Measurements from ENCODE around the gene FBXL19. TPM values are rescaled to one million over a fixed set of nuclear protein-coding genes. Genes with fewer than 3 reads are reported as not detected.
A peak's percentile ranks its signal among the peaks of the same experiment; 100 is the strongest.

The FBXL19 gene
- total RNA-seq, 1 donor from 2014 or later, result 19.4 TPM

- peak overlapping the region; percentile 75 for H3K4me3 Mint-ChIP-seq (ENCODE audit: unreplicated experiment)
- DNase-seq (ENCODE audit: low spot score), result no peak
- peak overlapping the region; percentile 58 for H3K27ac Mint-ChIP-seq (ENCODE audit: unreplicated experiment)
Observed at GRCh38 chr16:30995927-30996323, 72.6 kb downstream of the FBXL19 start.

DNA sequence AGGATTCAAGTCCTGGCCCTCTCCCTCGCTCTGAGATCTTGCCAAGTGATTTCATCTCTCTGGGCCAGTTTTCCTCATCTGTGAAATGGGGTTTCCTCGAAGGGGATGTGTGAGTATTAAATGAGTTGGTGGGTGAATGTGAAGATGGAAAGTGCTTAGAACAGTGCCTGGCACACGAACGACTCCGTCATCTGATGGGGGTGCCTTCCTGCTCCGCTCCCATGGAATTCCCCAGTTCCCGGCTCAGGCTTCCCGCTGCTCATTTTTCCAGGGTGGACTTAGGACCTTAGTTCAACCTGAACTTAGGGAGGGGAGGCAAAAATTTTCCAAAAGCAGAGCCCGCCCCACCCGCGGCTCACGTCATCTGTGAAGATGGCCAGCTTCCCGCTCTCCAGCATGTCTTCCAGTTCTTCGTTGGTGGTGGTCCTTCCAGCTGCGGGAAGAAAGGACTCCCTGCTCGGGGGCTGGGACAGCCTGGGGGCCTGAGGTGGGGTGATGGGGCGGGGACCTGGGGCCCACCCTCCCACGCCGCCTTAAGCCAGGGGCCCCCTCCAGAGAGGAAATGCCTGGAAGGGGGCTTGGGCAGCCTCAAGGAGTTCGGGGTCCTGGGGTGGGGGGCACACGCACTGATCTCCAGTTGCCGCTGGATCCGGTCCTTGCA, 73.1 kb downstream of the FBXL19 start:
- H3K4me1 Mint-ChIP-seq (ENCODE audit: low read depth), result peaks cover 31% of the 10 kb centered on the region
- H3K27me3 Mint-ChIP-seq (ENCODE audit: low read depth), result no peaks in the 10 kb centered on the region
- H3K4me3 Mint-ChIP-seq (ENCODE audit: unreplicated experiment), result peak overlapping the region; percentile 75
- H3K36me3 Mint-ChIP-seq (ENCODE audit: low read depth), result no peaks in the 10 kb centered on the region
- no peak for DNase-seq (ENCODE audit: low spot score)
- TF ChIP-seq, protein P1, sequence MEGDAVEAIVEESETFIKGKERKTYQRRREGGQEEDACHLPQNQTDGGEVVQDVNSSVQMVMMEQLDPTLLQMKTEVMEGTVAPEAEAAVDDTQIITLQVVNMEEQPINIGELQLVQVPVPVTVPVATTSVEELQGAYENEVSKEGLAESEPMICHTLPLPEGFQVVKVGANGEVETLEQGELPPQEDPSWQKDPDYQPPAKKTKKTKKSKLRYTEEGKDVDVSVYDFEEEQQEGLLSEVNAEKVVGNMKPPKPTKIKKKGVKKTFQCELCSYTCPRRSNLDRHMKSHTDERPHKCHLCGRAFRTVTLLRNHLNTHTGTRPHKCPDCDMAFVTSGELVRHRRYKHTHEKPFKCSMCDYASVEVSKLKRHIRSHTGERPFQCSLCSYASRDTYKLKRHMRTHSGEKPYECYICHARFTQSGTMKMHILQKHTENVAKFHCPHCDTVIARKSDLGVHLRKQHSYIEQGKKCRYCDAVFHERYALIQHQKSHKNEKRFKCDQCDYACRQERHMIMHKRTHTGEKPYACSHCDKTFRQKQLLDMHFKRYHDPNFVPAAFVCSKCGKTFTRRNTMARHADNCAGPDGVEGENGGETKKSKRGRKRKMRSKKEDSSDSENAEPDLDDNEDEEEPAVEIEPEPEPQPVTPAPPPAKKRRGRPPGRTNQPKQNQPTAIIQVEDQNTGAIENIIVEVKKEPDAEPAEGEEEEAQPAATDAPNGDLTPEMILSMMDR (IDR thresholded peaks at IDR 0.05), result no peak
- H3K9me3 Mint-ChIP-seq (ENCODE audit: low read depth), result no peaks in the 10 kb centered on the region
- peak overlapping the region; percentile 58 for H3K27ac Mint-ChIP-seq (ENCODE audit: unreplicated experiment)

More at GRCh38 chr16:30995927-30996323, 72.6 kb downstream of the FBXL19 start:
- TF ChIP-seq, protein P1 (IDR thresholded peaks at IDR 0.05), result no peak
- Mint-ChIP-seq H3K4me1 (ENCODE audit: low read depth) (peaks cover 31% of the 10 kb centered on the region), H3K27me3 (ENCODE audit: low read depth) (no peaks in the 10 kb centered on the region), H3K9me3 (ENCODE audit: low read depth) (no peaks in the 10 kb centered on the region), H3K36me3 (ENCODE audit: low read depth) (no peaks in the 10 kb centered on the region)

GRCh38 chr16:30996985-30997724, 73.8 kb downstream of the FBXL19 start:
- H3K4me1 Mint-ChIP-seq (ENCODE audit: low read depth), result peaks cover 31% of the 10 kb centered on the region
- peak overlapping the region; percentile 75 for H3K4me3 Mint-ChIP-seq (ENCODE audit: unreplicated experiment)
- DNase-seq (ENCODE audit: low spot score), result no peak
- peak overlapping the region; percentile 90 for H3K27ac Mint-ChIP-seq (ENCODE audit: unreplicated experiment)
- no peaks in the 10 kb centered on the region for H3K9me3 Mint-ChIP-seq (ENCODE audit: low read depth)
- TF ChIP-seq, protein P1 (IDR thresholded peaks at IDR 0.05), result no peak
- no peaks in the 10 kb centered on the region for H3K27me3 Mint-ChIP-seq (ENCODE audit: low read depth)
- no peaks in the 10 kb centered on the region for H3K36me3 Mint-ChIP-seq (ENCODE audit: low read depth)

DNA sequence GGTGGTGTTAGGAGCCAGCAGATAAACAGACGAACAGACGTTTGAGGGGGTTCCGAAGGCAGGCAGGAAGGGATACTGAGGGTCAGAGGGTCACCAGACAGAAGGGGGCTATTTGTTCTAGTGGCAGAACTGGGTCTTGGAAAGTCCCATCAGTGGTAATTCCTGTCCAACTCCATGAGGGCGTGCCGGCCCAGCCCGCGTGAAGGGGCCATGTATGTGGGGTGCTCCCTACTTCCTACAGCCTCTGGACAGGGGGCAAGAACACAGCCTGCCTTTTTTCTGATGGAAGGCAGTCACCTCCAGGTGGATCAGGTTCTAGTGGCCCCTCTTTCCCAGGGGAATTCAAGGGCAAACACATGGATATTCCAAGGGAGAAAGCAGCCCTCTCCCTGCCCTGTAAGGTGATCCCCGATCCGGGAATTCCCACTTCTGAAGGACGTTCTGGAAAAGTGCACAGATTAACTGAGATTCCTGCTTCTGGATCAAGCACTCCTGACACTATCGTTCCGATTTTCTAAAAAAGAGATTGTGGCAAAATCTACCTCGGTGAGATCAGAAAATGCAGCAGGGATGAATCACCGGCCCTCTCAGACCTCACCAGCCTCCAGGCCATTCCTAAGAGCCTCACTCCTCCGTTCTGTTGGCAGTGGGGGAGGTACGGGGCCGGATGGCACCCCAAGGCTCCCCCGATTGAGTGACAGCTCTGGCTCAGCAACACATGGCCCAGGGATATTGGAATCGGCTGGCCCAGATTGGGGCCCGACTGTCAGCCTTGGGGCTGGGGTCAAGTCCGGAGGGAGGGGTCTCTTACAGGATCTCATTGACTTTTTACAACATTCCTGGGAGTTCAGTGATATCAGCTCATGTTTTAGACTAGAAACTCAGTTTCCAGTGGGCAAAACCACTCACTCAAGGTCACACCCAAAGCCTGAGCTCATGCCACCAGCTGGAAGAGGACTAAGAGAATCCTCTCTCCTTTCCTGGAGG, 74.6 kb downstream of the FBXL19 start:
- DNase-seq (ENCODE audit: low spot score), result no peak
- Mint-ChIP-seq H3K4me1 (ENCODE audit: low read depth) (peaks cover 31% of the 10 kb centered on the region), H3K4me3 (ENCODE audit: unreplicated experiment) (peak overlapping the region; percentile 75), H3K27me3 (ENCODE audit: low read depth) (no peaks in the 10 kb centered on the region), H3K9me3 (ENCODE audit: low read depth) (no peaks in the 10 kb centered on the region), H3K36me3 (ENCODE audit: low read depth) (no peaks in the 10 kb centered on the region), H3K27ac (ENCODE audit: unreplicated experiment) (peak overlapping the region; percentile 90)
- TF ChIP-seq, protein P1 (IDR thresholded peaks at IDR 0.05), result no peak

Small RNA genes within 50 kb of the gene (microRNA-seq; reads per million reads assigned to microRNA genes)
- gene MIR4519 (ENCODE audit: borderline number of aligned reads) (not detected), gene MIR762 (ENCODE audit: borderline number of aligned reads) (not detected)

Other genes with a start within 250 kb of the FBXL19 start
- gene SRCAP, start 224.4 kb upstream of the FBXL19 start, total RNA-seq, result 49.2 to 63.9 TPM (median 52.5 TPM) in 3 replicates
- gene PHKG2, start 175.1 kb upstream of the FBXL19 start, total RNA-seq, result 18.8 to 28.1 TPM (median 19.0 TPM) in 3 replicates
- gene CFAP119, start 161.5 kb upstream of the FBXL19 start, total RNA-seq, result 6.3 to 10.0 TPM (median 7.1 TPM) in 3 replicates
- gene RNF40, start 161.2 kb upstream of the FBXL19 start, total RNA-seq, result 71.1 to 104 TPM (median 78.6 TPM) in 3 replicates
- 18.8 to 20.2 TPM (median 18.9 TPM) in 3 replicates for gene ZNF629, start 136.4 kb upstream of the FBXL19 start, total RNA-seq
- 34.6 to 37.5 TPM (median 37.3 TPM) in 3 replicates for gene BCL7C, start 29.5 kb upstream of the FBXL19 start, total RNA-seq
- 3.7 to 5.7 TPM (median 4.2 TPM) in 3 replicates for gene CTF1, start 27.0 kb upstream of the FBXL19 start, total RNA-seq
- 10.3 to 16.0 TPM (median 15.6 TPM) in 3 replicates for gene ORAI3, start 25.5 kb downstream of the FBXL19 start, total RNA-seq
- 15.0 to 18.0 TPM (median 15.8 TPM) in 3 replicates for gene SETD1A, start 34.2 kb downstream of the FBXL19 start, total RNA-seq
- 10.8 to 12.4 TPM (median 12.3 TPM) in 3 replicates for gene HSD3B7, start 61.6 kb downstream of the FBXL19 start, total RNA-seq
- gene STX1B, start 87.1 kb downstream of the FBXL19 start, total RNA-seq, result 1.4 to 4.0 TPM (median 1.7 TPM) in 3 replicates
- 43.4 to 54.1 TPM (median 48.0 TPM) in 3 replicates for gene STX4, start 110.0 kb downstream of the FBXL19 start, total RNA-seq
- gene ZNF668, start 150.7 kb downstream of the FBXL19 start, total RNA-seq, result 14.1 to 18.9 TPM (median 15.2 TPM) in 3 replicates
- gene ZNF646, start 150.8 kb downstream of the FBXL19 start, total RNA-seq, result 13.8 to 17.3 TPM (median 15.2 TPM) in 3 replicates
- 3.3 to 7.0 TPM (median 5.9 TPM) in 3 replicates for gene PRSS53, start 165.4 kb downstream of the FBXL19 start, total RNA-seq
- gene VKORC1, start 171.2 kb downstream of the FBXL19 start, total RNA-seq, result 167 to 199 TPM (median 193 TPM) in 3 replicates
- gene BCKDK, start 184.8 kb downstream of the FBXL19 start, total RNA-seq, result 36.3 to 44.5 TPM (median 41.9 TPM) in 3 replicates
- gene KAT8, start 194.1 kb downstream of the FBXL19 start, total RNA-seq, result 28.3 to 43.2 TPM (median 34.7 TPM) in 3 replicates
- not detected in 3 replicates for gene PRSS8, start 212.2 kb downstream of the FBXL19 start, total RNA-seq
- 0.35 to 0.39 TPM in 2 of 3 replicates, not detected in the other for gene PRSS36, start 226.5 kb downstream of the FBXL19 start, total RNA-seq

Measured in chondrocyte (in vitro differentiated cells).